Parathyroid adenoma (tissue), 2 donors: ENCODE results near the gene TMEM59.
A peak's percentile ranks its signal among the peaks of the same experiment; 100 is the strongest.

Experiments
- H2AFZ ChIP-seq: fragments of 300-600 bp; sonication (generic); one replicate; pipeline ENCODE4 v1.7.0; 2017; ENCODE audit warnings: antibody characterized with exemption, mild to moderate bottlenecking
- H3K27ac ChIP-seq: fragments of 300-600 bp; sonication (generic); one replicate; pipeline ENCODE4 v1.7.0; 2017
- H3K27me3 ChIP-seq: fragments of 300-600 bp; sonication (generic); one replicate; pipeline ENCODE4 v1.7.0; 2017; ENCODE audit warnings: low read length; ENCODE audit not compliant: control insufficient read depth, insufficient read depth
- H3K36me3 ChIP-seq: fragments of 300-600 bp; sonication (generic); one replicate; pipeline ENCODE4 v1.7.0; 2017; ENCODE audit warnings: low read length; ENCODE audit not compliant: control insufficient read depth, insufficient read depth
- H3K4me1 ChIP-seq: fragments of 300-600 bp; sonication (generic); one replicate; pipeline ENCODE4 v1.7.0; 2017; ENCODE audit warnings: control low read depth
- H3K4me2 ChIP-seq: fragments of 300-600 bp; sonication (generic); one replicate; pipeline ENCODE4 v1.7.0; 2017; ENCODE audit warnings: low read length
- H3K4me3 ChIP-seq: fragments of 300-600 bp; sonication (generic); one replicate; pipeline ENCODE4 v1.7.0; 2017; ENCODE audit warnings: low read depth, low read length
- H3K79me2 ChIP-seq: fragments of 300-600 bp; sonication (generic); one replicate; pipeline ENCODE4 v1.7.0; 2017; ENCODE audit warnings: control low read depth
- H3K9ac ChIP-seq: fragments of 300-600 bp; sonication (generic); one replicate; pipeline ENCODE4 v1.7.0; 2017; ENCODE audit warnings: mild to moderate bottlenecking
- H3K9me3 ChIP-seq: fragments of 300-600 bp; sonication (generic); one replicate; pipeline ENCODE4 v1.7.0; 2017; ENCODE audit warnings: low read length; ENCODE audit not compliant: control insufficient read depth
- TF ChIP-seq, protein P1 (sequence below): fragments of 300-600 bp; sonication (generic); IDR thresholded peaks from one replicate; pipeline ENCODE4 v1.7.0; 2017; ENCODE audit warnings: antibody characterized with exemption, mild to moderate bottlenecking
- donor health status: primary hyperparathyroidism.

TMEM59 gene

DNA sequence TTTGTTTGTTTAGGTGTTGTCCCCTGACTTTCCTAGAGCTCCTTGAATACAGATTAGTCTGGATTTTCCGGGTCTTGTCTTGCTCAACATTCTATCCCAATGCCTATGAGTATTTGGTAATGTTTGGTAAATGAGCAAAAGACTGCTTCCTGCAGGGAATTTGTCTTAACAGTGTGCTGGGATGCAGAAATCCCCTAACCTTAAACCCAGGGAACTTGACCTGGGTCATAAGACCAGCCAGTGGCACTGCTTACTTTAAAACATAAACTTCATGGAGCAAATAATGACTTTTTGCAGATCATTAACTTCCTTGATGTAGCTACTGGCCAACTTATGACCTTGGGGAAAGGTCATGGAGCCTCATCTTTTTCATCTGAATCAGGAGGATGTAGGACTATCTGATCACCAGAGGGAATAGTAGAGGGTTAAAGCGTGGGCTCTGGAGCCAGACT lies 27.6 kb upstream of the TMEM59 start:
- H3K27me3 ChIP-seq: no peaks in the 10 kb centered on the region
- H3K9me3 ChIP-seq: no peaks in the 10 kb centered on the region
- H3K36me3 ChIP-seq: no peaks in the 10 kb centered on the region
- no peak overlapping the region for H3K27ac ChIP-seq
- no peaks in the 10 kb centered on the region for H3K4me1 ChIP-seq
- no peak overlapping the region for H2AFZ ChIP-seq
- H3K4me3 ChIP-seq: no peak overlapping the region
- TF ChIP-seq, protein P1, sequence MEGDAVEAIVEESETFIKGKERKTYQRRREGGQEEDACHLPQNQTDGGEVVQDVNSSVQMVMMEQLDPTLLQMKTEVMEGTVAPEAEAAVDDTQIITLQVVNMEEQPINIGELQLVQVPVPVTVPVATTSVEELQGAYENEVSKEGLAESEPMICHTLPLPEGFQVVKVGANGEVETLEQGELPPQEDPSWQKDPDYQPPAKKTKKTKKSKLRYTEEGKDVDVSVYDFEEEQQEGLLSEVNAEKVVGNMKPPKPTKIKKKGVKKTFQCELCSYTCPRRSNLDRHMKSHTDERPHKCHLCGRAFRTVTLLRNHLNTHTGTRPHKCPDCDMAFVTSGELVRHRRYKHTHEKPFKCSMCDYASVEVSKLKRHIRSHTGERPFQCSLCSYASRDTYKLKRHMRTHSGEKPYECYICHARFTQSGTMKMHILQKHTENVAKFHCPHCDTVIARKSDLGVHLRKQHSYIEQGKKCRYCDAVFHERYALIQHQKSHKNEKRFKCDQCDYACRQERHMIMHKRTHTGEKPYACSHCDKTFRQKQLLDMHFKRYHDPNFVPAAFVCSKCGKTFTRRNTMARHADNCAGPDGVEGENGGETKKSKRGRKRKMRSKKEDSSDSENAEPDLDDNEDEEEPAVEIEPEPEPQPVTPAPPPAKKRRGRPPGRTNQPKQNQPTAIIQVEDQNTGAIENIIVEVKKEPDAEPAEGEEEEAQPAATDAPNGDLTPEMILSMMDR: no peak
- H3K4me2 ChIP-seq: no peak overlapping the region
- H3K9ac ChIP-seq: no peak overlapping the region
- H3K79me2 ChIP-seq: no peaks in the 10 kb centered on the region

DNA sequence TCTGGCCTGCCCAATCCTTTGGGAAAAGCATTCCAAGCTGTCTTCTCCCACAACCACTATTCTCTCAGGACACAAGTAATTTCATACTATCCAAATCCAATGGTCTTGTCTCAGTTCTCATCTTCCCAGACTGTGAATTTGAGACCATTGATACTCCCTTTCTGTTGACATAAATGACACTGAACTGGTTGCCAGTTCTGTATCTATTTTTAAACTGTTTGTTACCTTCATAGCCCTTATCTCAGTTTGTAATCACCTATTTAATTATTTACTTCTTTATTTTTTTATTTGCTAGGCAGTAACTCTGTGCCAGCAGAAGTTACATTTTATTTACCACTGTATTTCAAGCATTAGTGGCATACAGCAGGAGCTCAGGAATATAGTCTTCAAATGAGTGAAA lies 24.4 kb upstream of the TMEM59 start:
- Histone ChIP-seq H2AFZ (no peak overlapping the region), H3K4me3 (no peak overlapping the region), H3K4me1 (no peaks in the 10 kb centered on the region), H3K9ac (no peak overlapping the region), H3K79me2 (no peaks in the 10 kb centered on the region), H3K9me3 (no peaks in the 10 kb centered on the region), H3K4me2 (no peak overlapping the region), H3K36me3 (no peaks in the 10 kb centered on the region), H3K27me3 (no peaks in the 10 kb centered on the region), H3K27ac (no peak overlapping the region)
- TF ChIP-seq, protein P1: no peak

DNA sequence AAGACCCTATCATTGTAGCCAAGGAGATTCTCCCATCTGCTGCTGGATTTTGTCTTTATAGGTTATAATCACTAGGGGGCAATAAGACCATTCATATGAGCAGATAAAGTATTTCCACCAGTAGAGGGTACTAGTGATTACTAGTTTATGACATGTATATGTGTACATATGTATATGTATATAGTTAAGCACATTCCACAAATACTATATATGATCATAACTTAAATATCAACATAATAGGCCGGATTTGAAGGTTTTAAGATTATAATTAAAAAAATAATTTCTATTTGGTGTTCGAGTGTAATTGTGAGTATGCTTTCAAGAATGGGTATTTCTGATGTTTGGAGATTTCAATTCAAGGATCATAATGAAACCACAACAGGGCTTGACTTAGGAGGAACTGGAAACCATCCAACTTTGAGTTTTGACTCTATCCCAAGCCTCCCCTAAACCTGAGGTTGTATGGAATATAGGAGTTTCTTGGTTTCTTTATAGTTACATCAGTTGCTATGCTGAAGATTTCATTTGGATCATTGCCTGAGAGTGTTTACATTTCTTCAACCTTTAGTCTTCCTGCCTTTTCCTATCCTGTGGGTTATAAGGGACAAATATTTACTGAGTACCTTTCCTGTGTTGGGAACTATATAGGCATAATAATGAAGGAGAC lies 17.3 kb upstream of the TMEM59 start:
- TF ChIP-seq, protein P1: peak; percentile 58
- H3K9me3 ChIP-seq: no peaks in the 10 kb centered on the region
- H3K79me2 ChIP-seq: no peaks in the 10 kb centered on the region
- H3K4me3 ChIP-seq: no peak overlapping the region
- no peak overlapping the region for H2AFZ ChIP-seq
- H3K36me3 ChIP-seq: no peaks in the 10 kb centered on the region
- H3K4me2 ChIP-seq: no peak overlapping the region
- no peak overlapping the region for H3K27ac ChIP-seq
- no peaks in the 10 kb centered on the region for H3K27me3 ChIP-seq
- no peak overlapping the region for H3K9ac ChIP-seq
- H3K4me1 ChIP-seq: no peaks in the 10 kb centered on the region

DNA sequence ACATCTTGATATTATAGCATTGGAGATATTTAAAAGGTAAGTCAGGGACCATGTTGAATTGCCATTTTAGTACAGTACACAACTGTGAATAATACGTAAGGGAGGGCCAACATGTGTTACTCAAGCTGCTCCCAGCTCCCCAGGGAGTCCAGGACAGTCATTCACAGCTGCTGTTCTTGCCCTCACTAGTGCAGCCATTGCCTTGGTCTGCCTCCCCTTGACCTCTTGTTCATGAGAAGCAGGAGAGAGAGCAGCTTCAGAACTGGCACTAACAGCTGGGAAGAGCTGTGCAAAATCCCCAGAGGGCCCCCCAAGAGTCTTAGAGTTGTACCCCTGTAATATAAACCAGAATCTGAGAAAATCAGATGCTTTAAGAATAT lies 16.8 kb upstream of the TMEM59 start:
- Histone ChIP-seq H3K27ac (no peak overlapping the region), H3K79me2 (no peaks in the 10 kb centered on the region), H3K4me3 (no peak overlapping the region), H3K9ac (no peak overlapping the region), H3K4me2 (no peak overlapping the region), H3K9me3 (no peaks in the 10 kb centered on the region), H3K27me3 (no peaks in the 10 kb centered on the region), H3K36me3 (no peaks in the 10 kb centered on the region), H3K4me1 (no peaks in the 10 kb centered on the region), H2AFZ (no peak overlapping the region)
- TF ChIP-seq, protein P1: no peak

DNA sequence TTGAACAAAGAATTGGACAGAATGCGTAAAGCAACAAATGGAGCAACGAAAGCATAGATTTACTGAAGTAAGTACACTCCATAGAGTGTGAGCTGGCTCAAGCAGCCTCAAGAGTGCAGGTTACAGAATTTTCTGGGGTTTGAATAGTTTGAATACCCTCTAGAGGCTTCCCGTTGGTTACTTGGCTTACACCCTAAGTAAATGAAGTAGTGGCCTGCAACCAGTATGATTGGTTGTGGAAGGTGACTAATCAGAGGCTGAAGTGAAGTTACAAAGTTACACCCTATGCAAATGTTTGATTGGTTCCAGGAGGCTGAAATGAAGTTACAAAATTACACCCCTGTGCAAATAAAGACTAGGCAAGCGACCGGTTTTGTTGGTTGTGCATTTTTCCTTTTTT lies 11.3 kb upstream of the TMEM59 start:
- TF ChIP-seq, protein P1: no peak
- Histone ChIP-seq H3K9me3 (no peaks in the 10 kb centered on the region), H2AFZ (no peak overlapping the region), H3K79me2 (no peaks in the 10 kb centered on the region), H3K36me3 (no peaks in the 10 kb centered on the region), H3K4me2 (no peak overlapping the region), H3K27ac (no peak overlapping the region), H3K4me3 (no peak overlapping the region), H3K27me3 (no peaks in the 10 kb centered on the region), H3K4me1 (no peaks in the 10 kb centered on the region), H3K9ac (no peak overlapping the region)
